HG03378 (cell line): ENCODE measurements around the gene NACC2.

ENCODE experiments used
- ATAC-seq: cut with Tn5 transposase; IDR thresholded peaks from one replicate; pipeline ENCODE4 v1.9.1; 2021; ENCODE audit warnings: mild to moderate bottlenecking, moderate library complexity; ENCODE audit not compliant: unreplicated experiment

Gene NACC2

DNA sequence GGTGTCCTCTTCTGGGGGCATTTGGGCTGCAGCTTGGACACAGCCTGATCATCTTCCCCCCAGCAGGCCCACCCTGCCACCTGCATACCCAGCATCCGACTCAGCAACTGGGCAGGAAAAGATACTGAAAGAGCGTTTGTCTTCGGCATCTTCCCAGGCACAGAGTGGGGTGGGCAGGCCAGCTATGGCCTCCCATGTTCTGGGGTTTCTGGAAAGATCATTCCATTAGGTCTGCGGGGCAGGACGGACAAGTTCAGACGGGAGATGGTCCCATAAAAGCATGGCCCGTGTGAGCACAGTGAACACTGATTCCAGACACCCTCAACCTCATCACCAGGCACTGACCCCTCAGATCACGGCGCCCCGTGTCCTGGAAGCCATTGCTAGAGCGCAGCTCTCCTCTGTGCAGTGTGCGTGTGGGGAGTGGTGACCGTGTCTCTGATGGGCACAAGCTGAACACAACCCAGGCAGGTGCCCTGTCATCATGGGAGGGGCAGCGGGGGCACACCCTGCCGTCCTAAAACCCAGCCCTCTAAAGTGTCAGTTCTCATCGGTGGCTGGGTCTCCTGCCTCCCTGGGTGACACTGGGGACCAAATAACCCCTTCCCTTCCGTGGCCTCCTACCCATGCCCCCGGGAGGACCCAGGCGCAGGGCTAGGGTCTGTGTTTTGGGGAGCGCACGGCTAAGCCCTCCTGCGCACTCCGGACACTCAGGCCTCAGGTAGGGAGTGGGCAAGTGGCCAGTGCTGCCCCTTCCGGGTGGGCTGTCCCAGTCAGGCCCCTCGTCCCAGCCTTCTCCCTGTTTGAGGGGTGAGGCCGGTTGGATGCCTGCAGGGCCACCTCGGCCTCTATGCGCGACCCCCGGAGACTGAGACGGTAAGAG is 36.8 kb upstream of the NACC2 start:
- ATAC-seq, result no peak

DNA sequence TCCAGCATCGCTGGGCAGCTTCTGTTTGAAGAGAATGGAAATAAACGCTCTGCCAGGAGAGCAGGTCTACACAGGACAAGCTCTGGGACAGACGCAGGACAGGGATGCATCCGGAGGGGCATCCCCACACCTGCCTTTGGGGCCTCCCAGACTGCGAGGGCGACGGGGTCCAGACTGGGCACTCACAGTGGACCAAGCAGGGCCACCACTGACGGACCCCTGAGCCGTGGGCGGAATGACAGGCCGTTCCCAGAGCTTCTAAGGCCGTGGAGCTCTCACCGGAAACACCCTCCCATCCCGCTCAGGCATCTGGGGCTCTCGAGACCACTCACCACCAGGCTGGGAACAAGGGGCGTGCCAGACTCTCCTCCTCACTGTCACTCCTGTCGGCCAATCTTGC is 34.1 kb upstream of the NACC2 start:
- no peak for ATAC-seq

DNA sequence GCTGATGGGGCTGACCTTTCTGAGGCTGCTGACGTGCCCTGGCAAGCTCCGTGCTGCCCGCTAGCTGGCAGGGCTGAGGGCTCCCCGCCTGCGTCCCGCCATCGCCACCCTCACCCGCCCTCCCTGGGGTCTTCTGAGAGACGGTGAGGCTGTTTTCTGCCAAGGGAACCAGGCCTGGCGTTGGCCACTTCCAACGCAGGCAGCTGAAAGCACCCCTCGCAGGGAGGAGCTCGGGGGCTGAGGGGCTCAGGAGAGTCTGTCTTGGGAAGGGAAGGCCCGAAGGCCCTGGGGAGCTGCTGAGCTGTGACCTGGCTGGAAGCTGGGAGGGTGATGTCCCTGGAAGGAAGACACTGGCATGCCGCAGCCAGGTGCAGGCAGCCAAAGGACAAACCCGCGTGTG is 33.3 kb upstream of the NACC2 start:
- ATAC-seq, result no peak

DNA sequence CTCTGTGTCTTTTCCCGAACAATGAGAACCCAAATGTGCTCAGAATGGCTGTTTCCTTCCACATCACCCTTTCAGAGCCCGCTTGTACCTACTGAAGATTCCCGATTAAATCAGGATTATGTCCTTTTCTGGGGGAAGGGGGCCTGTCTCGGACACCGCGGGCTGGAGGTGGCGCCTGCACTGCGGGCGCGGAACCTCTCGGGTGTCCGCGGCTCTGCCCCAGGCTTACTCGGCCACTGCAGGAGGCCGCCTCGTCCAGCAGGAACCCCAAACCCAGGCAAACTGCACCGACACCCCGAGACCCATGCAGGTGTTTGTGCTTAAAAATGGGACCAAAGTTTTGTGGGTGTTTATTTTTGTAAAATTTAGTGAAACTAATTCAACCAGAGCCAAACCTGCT is 32.2 kb upstream of the NACC2 start:
- no peak for ATAC-seq

DNA sequence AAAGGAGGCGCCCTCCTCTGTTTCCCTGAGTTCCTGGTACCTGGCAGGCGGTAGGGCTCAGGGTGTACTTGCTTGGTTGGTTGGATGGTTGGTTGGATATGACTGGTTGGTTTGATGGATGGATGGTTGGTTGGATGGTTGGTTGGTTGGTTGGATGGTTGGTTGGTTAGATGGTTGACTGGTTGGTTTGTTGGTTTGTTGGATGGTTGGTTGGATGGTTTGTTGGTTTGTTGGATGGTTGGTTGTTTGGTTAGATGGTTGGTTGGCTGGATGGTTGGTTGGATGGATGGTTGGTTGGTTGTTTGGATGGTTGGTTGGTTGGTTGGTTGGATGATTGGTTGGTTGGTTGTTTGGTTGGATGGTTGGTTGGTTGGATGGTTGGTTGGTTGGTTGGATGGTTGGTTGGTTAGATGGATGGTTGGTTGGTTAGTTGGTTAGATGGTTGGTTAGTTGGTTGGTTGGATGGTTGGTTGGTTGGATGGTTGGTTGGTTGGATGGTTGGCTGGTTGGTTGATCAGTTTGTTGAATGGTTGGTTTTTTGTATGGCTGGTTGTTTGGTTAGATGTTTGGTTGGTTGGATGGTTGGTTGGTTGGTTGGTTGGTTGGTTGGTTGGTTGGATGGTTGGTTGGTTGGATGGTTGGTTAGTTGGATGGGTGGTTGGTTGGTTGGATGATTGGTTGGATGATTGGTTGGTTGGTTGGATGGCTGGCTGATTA is 30.0 kb upstream of the NACC2 start:
- ATAC-seq, result no peak

DNA sequence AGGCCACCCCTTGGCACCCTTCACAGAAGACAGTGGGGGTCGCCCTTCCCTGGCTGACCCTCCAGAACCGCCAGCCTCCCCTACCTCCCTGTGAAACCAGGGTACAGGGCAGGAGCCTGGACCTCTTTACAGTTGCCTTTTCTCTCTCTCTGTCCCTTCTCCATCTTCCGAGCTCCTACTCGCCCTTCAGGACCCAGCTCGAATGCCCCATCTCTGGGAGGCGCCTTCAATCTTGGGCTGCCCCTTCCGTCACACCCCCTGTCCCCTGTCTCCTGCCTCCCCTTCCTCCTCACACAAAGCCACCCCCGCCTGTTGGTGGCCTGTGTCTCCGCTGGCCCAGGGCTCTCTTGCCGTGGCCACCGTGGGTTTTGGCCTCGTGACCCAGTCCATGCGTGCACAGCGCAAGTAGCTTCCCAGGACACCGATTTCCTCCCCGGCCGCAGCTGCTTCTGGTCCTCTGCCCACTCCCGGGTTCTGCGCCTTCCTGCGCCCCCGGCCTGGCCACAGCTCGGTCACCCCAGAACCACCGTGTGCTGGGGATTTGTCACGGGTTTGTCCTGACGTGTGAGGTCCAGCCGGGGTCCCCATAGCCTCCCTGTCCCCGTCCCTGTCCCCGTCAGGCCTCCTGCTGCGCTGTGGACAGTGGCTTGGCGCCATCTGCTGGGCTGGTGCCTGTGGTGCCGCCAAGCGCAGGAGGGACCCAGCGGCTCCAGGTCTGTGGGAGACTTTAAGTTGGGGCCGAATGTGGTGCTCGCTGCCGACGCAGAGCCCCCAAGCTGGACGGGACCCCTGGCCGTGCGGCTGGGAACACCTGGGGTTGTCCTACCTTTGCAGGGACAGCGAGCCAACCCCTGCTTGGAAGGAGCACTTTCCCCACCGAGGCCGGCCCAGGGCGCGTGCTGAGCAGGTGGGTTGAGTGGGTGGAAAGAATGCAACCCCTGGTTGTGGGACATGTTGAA is 27.6 kb upstream of the NACC2 start:
- ATAC-seq, result no peak

DNA sequence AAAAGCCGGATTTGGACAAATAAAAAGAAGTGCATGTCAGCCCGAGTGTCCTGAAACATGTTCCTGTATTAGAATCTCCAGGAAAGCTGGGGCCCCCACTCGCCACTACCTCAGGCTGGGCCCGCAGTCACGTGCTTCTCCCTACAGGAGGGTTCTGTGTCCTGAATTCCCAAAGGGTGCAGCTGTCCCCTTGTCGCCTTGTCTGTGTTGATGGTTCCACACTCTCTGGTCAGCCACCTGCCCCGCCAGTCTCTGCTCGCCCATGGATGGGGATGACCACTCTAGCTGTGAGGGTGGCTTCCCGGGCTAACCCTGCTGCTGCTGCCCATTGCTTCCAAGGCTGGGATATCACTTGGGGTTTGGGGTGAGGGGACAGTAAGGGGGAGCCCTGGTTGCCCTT is 26.7 kb upstream of the NACC2 start:
- ATAC-seq, result no peak

DNA sequence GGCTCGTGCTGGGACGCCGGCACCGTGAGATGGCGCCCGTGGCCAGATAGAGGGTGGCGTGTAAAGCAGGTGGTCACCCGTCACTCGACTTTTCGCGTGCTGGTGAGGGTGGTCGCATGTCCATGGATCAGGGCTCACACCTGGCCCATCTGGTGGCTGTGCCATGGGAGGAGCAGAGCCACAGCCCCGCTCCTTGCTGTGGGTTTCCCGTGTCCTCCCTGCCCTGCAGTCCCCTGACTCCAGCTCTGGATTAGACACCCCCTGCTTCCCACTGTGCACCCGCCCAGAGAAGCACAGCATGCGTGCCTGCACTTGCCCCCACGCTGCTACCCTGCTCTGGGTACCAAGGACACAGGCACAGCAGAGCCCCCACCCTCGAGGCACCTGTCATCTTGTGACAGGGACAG is 25.4 kb upstream of the NACC2 start:
- ATAC-seq, result no peak

DNA sequence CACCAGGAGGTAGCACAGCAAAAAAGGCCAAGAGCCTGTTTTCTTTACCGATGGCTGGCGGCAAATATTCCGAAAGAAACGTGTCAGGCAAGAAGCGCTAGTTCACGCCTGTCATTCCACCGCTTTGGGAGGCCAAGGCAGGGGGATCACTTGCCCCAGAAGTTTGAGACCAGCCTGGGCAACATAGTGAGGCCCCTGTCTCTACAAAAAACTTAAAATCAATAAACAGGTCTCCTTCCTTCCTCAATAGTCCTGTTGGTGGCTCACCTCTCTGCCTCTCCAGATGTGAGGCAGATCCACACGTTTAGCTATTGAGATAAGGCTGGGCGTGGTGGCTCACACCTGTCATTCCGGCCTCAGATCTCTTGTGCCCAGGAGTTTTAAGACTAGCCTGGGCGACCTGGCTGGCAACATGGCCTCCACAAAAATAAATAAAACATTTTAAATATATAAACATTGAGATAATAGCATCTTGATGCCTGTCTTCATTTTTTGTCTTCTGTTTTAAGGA is 24.8 kb upstream of the NACC2 start:
- ATAC-seq, result no peak

DNA sequence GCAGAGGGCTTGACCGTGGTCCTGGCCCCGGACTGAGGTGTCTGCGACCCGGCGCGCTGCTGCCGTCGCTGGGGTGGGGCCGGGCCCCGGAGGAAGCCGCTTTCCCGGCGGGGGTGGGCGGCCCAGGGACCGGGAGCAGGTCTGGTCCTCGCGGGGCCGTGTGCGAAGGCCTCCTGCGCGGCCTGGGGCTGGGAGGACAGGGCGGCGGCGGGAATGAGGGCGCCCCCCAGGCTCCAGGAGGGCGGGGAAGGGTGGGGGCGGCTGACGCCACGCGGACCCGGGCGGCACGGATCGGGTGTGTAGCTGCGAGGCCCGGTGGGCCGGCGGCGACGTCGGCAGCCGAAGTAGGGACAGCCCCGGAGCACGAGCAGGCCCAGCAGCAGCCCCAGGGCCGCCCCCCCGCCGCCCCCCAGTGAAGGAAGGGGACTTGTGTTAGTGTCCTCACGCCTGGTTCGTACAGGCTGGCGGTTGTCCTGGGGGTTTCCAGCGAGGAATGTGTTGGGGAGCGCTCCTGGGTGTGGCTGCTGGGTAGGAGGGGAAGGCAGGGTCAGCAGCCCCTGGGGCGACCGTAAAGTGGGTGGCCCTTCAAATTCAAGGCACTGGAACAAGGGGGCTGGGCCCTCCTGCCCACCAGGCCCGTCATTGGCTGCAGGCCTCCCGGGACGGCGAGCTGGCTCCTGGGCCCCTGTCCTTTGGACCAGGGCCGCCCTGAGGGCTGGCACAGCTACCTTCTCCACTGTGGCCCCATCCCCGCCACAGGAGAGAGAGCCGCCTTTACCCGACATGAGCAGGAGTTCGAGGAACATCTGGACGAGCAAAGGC is 24.2 kb upstream of the NACC2 start:
- peak; percentile 7 for ATAC-seq

DNA sequence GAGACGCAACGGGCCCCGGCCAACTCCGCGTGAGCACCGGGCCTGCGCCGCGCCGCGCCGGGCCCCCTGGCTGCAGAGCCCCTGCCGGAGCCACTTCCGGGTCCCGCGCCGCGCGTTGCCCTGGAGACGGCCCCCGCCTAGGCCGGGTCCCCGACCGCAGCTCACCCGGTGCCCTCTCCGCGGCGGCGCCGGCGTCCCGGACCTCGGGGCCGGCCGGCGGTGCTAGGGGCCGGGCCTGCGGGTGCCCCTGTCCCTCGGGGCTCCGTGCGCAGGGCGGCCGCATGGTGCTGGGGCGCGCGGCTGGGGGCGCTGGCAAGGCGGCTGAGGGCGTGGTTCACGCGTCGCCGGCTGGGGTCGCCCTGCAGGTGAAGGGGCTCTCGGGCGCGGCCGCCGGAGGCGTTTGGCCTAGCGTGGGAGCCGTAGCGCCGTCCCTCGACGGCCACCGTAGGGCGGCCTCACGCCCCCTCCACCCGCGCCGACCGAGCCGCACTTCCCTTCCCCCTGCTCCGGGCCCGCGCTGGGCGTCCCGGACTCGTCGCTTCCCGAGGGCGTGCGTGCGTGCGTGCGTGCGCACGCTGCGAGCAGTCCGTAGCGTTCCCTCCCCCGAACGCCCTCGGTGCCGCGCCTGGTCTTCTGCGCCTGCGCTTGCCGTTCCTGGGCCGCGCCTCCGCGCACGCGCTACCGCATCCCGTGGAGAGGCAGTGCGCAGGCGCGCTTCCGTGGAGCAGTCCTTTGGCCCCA is 23.4 kb upstream of the NACC2 start, which contains the start of gene TMEM250:
Gene TMEM250 (minus strand): TSS at position 556 of the 741 bp plus-strand sequence. CDS start 1,975 bp downstream, outside the sequence.
- ATAC-seq, result peak; percentile 43

DNA sequence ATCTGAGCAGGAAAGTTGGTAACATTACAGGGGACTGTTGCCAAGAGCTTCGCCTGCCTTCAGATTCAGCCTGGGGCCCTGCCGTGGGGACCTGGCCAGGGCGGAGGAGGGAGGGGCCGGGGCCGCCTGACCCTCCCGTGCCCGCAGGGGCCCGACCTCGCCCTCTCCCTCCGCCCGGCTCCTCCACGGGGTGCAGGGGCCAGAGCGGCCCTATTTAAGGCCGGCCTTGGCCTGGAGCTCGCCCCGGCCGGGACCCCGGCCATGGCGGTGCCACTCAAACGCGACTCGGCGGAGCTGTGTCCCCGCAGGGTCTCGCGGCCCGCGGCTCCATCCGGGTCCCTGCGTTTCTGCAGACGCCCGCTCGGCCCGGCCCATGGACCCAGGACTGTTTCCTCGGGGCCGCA is 22.8 kb upstream of the NACC2 start:
- peak; percentile 14 for ATAC-seq

DNA sequence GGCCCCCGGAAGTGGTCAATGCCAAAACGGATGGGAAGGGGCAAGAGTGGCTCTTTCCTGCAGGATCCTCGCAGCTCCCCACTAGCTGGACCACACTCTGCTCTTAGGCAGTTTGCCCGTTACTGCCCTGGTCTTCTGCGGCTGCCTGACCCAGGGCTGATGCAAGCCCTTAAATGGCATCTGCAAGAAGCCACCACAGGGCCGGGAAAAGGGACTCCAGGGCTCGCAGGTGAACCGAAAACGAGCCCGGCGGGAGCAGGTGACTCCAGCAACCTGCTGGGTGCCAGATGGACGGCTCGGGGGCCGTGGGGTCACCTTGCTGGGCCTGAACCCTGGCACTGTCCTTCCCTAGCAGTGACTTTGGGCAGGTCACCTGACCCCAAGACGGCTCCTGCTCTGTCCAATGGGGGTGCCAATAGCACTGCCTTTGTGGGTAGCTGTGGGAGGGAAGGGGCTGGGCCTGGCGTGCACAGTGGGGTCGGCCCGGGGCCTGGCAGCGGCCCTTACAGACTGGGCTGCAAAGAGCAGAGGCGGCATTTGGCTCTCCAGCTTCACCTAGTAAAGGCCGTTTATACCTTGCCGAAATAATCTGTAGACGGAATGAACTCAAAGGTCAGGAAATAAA is 22.3 kb upstream of the NACC2 start:
- no peak for ATAC-seq

DNA sequence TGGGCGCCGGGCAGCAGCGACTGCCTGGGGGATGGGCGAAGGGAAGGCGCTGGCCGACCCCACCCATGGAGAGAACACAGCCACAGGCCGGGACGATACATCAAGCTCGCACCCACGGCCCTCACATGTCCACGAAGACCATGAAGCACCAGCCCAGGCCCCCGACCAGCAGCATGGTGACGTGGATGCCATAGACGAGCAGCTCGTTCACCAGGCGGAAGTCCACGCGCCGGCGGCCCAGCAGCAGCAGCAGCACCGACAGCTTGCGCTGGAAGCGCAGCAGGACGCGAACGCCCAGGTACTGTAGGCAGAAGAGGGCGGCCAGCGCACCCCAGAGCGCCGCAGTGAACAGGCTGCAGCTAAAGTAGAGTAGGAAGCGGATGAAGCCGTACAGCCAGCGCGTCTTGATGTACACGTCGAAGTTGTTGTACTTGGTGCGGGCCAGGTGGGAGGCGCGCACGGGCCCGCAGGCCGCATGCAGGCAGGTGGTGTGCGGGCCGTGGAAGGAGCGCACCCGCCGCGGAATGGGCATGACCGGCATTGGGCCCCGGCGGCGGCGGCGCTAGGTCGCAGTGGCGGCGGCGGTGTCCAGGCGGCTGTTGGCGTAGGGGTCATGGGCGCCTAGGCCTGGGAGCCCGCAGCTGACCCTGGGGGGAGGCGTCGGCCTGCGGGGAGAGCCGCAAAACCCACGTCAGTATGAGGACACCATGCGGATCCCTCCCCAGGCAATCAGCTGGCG is 21.4 kb upstream of the NACC2 start:
- ATAC-seq, result no peak

DNA sequence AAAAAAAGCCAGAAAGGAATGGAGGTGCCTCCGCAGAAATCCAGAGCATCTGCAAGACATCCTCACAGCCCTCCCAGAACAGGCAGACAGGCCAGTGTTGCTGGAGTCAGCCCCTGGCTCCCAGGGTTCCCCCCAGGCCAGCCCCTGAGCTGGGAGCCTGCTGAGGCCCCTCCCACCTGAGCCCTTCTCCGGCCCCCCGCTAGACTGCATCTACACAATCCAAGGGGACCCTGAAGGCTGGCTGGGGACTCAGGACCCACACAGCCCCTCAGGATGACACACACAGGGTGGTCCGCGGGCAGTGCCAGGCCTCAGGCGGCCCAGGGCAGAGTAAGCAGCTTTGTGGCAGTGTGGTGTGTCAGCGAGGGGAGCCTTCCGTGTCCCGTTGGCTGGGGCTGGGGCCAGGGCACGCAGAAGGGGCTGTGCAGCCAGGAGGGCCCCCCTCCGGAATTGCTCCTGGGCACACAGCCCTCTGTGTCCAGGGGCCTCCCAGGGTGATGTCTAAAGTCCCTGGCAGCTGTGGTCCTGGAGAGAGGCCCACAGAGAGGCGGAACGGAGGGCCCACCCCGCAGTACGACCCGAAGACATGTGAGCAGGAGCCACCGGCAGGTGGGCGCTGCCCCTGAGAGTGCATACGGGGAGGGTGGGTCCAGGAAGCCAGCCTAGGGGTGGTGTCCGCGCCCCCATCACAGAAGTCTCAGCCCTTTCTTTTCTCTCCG is 20.7 kb upstream of the NACC2 start:
- ATAC-seq, result no peak

DNA sequence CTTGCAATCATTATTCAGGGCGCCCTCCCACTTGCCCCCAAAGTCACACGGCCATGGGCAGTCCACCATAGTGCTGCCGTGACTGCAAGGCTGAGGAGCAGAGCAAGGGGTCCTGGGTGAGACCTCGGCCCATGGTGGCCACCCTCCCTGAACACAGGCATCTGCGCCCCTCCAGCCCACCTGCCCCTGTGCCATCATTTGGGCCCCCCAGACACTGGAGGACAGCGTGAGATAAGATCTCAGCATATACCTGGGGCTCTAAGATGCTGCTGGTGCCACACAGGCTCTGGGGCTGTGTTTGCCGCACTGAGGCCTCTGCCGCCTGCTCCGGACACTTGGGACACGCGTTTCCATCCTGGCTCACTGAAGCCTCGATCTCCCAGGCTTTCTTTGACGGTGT is 20.1 kb upstream of the NACC2 start:
- no peak for ATAC-seq

DNA sequence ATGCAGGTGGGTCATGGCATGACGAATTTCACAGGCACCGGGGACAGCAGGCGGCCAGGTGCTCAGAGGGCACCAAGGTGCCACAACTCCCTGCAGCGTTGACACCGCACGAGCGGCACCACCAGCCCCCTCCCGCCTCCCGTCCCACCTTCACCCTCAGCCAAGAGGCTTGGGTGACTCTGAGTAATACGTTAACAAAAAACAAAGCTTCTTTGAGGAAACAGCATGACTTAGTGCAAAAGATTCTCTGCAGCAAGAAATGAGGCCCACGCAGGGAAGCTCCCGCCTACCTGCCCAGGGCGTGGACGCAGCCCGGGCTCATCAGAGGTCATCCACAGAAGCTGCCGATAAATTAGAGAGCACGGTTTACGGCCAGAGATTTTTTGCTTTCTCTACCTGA is 19.5 kb upstream of the NACC2 start:
- ATAC-seq, result no peak

DNA sequence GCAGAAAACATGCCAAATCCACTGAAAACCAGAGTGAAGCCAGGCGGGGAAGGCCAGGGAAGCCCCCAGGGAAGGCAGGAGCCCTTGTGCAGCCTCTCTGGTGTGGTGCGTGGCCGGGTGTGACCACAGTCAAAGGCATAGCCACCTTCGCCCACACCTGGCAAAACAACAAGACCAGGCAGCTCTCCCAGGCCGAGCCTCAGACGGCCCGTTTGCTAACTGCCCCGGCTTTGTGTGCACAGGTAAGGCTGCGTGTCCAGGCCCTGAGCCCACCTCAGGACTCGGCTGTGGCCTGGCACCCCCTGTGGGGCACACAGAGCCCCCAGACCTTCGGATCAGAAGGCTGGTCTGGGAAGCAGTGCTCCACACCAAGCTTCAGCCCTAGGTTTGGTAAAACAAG is 17.5 kb upstream of the NACC2 start:
- no peak for ATAC-seq
